SK-N-DZ (cell line): Measurements from ENCODE around the gene TMEM19.

Source experiments
- small RNA-seq, 2 experiments: library from RNA; depleted of rRNA; stranded (forward); fragments of <200 nt; gene quantifications; one replicate each; pipeline ENCODE3, GENCODE V24; 2014

TMEM19 gene

Small RNA genes within 50 kb of the gene (small RNA-seq; reads per million reads assigned to genes)
- gene RF00560: 0 reads per million in 2 experiments
